ENCODE data around the gene SP1. TPM values are rescaled to one million over a fixed set of nuclear protein-coding genes. Genes with fewer than 3 reads are reported as not detected.
"Not testable (repeated sequence)": the region's sequence is repeated elsewhere in the genome, so short reads cannot be mapped to it uniquely, and the experiment has no call there.

The SP1 gene
- 10 to 100 TPM; 75.4 to 86.0 TPM for total RNA-seq
- polyA plus RNA-seq (ENCODE audit: insufficient read depth, low read depth, low replicate concordance) = 58.6 TPM
- long read RNA-seq, donor 1, transcript SP1-203 (2 exons, 1,061 nt) = major isoform, 7 of 26 reads
- long read RNA-seq, donor 1, partial matches to known transcripts = 19 of 26 reads
- long read RNA-seq, donor 1, other reads (novel, unspliced or antisense) = 0 of 26 reads
- long read RNA-seq, donor 2, transcript SP1-203 (2 exons, 1,061 nt) = major isoform, 7 of 17 reads
- long read RNA-seq, donor 2, partial matches to known transcripts = 10 of 17 reads
- long read RNA-seq, donor 2, other reads (novel, unspliced or antisense) = 0 of 17 reads

GRCh38 chr12:53380104-53380793 lies at the start of gene SP1:
SP1 (plus strand) TSS chr12:53380176; CDS start chr12:53380292, 116 bp downstream.
- WGBS, 2 donors = 1 to 4% methylated on average over 15 to 67 of the region's 71 CpGs
- H3K4me1 ChIP-seq = peaks cover 44% of the 10 kb centered on the region

DNA sequence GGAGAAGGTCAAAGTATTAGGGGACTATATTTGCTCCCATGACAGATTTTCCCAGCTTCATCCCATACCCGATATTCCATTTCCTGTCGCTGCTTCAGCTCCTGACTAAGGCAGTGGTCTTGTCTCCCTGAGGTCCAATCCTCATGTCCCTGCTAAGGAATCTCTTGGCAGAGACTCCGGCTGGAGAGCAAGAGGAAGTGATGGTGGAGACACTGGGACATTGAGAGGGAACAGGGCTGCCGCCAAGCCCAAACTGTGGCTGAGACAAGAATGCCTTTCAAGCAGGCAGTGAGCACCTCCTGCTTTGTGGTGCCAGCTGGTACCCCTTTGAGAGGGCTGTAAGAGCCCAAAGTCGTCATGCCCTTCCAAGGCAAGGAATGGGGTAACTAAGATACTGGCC lies 49.3 kb upstream of the SP1 start:
- WGBS, 2 donors = 78 to 83% methylated on average over 5 of the region's 5 CpGs

More at GRCh38 chr12:53380104-53380793, at the start of gene SP1:
- no peaks in the 10 kb centered on the region for H3K27me3 ChIP-seq
- H3K36me3 ChIP-seq (ENCODE audit: low read depth, missing control alignments) = no peaks in the 10 kb centered on the region
- no peak for TF ChIP-seq POLR2A (IDR thresholded peaks at IDR 0.05)
- TF ChIP-seq, protein P1, sequence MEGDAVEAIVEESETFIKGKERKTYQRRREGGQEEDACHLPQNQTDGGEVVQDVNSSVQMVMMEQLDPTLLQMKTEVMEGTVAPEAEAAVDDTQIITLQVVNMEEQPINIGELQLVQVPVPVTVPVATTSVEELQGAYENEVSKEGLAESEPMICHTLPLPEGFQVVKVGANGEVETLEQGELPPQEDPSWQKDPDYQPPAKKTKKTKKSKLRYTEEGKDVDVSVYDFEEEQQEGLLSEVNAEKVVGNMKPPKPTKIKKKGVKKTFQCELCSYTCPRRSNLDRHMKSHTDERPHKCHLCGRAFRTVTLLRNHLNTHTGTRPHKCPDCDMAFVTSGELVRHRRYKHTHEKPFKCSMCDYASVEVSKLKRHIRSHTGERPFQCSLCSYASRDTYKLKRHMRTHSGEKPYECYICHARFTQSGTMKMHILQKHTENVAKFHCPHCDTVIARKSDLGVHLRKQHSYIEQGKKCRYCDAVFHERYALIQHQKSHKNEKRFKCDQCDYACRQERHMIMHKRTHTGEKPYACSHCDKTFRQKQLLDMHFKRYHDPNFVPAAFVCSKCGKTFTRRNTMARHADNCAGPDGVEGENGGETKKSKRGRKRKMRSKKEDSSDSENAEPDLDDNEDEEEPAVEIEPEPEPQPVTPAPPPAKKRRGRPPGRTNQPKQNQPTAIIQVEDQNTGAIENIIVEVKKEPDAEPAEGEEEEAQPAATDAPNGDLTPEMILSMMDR (IDR thresholded peaks at IDR 0.05) = no peak
- peak within 1 kb of the TSS; percentile 67 to 83 for H3K4me3 ChIP-seq
- intact Hi-C loops (cut with DNase I; ENCODE audit: low total_unique reads) = no loop called here
- H3K27ac ChIP-seq = peak within 1 kb of the TSS; percentile 97 to 100
- no peaks in the 10 kb centered on the region for H3K9me3 ChIP-seq
- DNase-seq = peak; percentile 93

GRCh38 chr12:53332339-53332738 lies 47.6 kb upstream of the SP1 start:
- H3K4me3 ChIP-seq; H3K27ac ChIP-seq; H3K9me3 ChIP-seq; DNase-seq; intact Hi-C loops (cut with DNase I; ENCODE audit: low total_unique reads); H3K27me3 ChIP-seq; H3K36me3 ChIP-seq (ENCODE audit: low read depth, missing control alignments); H3K4me1 ChIP-seq: not testable (repeated sequence)

More for the DNA sequence above, 49.3 kb upstream of the SP1 start:
- Histone ChIP-seq H3K4me1 (no peaks in the 10 kb centered on the region), H3K36me3 (ENCODE audit: low read depth, missing control alignments) (no peaks in the 10 kb centered on the region), H3K27me3 (no peaks in the 10 kb centered on the region), H3K4me3 (no peak overlapping the region), H3K9me3 (no peaks in the 10 kb centered on the region), H3K27ac (no peak overlapping the region)
- no peak for DNase-seq
- intact Hi-C loops (cut with DNase I; ENCODE audit: low total_unique reads) = no loop called here
- TF ChIP-seq POLR2A (IDR thresholded peaks at IDR 0.05) = no peak
- TF ChIP-seq, protein P1 (IDR thresholded peaks at IDR 0.05) = no peak

- 71 to 83% methylated on average over 15 of the region's 15 CpGs for WGBS, 2 donors
- no peak overlapping the region for H3K4me3 ChIP-seq
- DNase-seq = no peak
- no peak overlapping the region for H3K27ac ChIP-seq
- no peaks in the 10 kb centered on the region for H3K36me3 ChIP-seq (ENCODE audit: low read depth, missing control alignments)
- TF ChIP-seq POLR2A (IDR thresholded peaks at IDR 0.05) = no peak
- TF ChIP-seq, protein P1 (IDR thresholded peaks at IDR 0.05) = no peak
- H3K9me3 ChIP-seq = no peaks in the 10 kb centered on the region
- H3K4me1 ChIP-seq = no peaks in the 10 kb centered on the region
- H3K27me3 ChIP-seq = no peaks in the 10 kb centered on the region
- intact Hi-C loops (cut with DNase I; ENCODE audit: low total_unique reads) = no loop called here
Observed at GRCh38 chr12:53332744-53333143, 47.2 kb upstream of the SP1 start.

DNA sequence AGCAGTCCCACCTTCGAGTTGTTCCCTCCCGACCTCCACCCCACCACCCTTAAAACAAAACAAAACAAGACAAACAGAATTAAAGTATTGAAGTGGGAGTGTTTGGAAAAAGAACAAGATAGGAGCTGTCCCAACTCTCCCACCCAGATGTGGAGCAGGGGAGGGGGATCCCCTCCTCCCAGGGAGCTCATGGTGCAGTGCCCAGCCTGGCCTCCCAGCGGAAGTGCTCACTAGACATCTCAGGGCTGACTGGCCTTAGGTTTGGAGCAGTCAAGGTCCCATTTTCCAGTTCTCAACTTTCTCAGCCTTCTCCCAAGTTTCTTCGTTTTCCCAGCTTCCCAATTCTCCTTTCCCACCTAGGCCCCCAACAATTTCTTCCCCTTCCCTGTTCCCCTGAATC lies 46.7 kb upstream of the SP1 start:
- WGBS, 2 donors = 85 to 88% methylated on average over 4 of the region's 4 CpGs
- no peaks in the 10 kb centered on the region for H3K27me3 ChIP-seq
- no peaks in the 10 kb centered on the region for H3K4me1 ChIP-seq
- no peak for DNase-seq
- no peaks in the 10 kb centered on the region for H3K36me3 ChIP-seq (ENCODE audit: low read depth, missing control alignments)
- H3K9me3 ChIP-seq = no peaks in the 10 kb centered on the region
- H3K27ac ChIP-seq = no peak overlapping the region
- TF ChIP-seq, protein P1 (IDR thresholded peaks at IDR 0.05) = no peak
- TF ChIP-seq POLR2A (IDR thresholded peaks at IDR 0.05) = no peak
- no peak overlapping the region for H3K4me3 ChIP-seq
- intact Hi-C loops (cut with DNase I; ENCODE audit: low total_unique reads) = no loop called here

All from testis (tissue), 5 donors.